B cell (primary cell): ENCODE data around the gene C1orf56. TPM values are rescaled to one million over a fixed set of nuclear protein-coding genes. Genes with fewer than 3 reads are reported as not detected.

ENCODE experiments used
- ATAC-seq: fragments of 200-7000 bp; cut with Tn5 transposase; one replicate; pipeline ENCODE4 v1.10.0; 2021; ENCODE audit warnings: low read depth, mild to moderate bottlenecking, moderate number of reproducible peaks, moderate library complexity
- CTCF ChIA-PET: fragments of 350-600 bp; sonication (Branson Sonifier 250); formaldehyde crosslinking; loops from one replicate; lab custom pipeline; 2021; ENCODE audit warnings: antibody characterized with exemption, inconsistent platforms; lab: Charles Lee
- POLR2A ChIA-PET: fragments of 350-600 bp; sonication (Branson Sonifier 250); formaldehyde crosslinking; loops from one replicate; lab custom pipeline; 2021; ENCODE audit warnings: antibody characterized with exemption; lab: Charles Lee
- DNase-seq: peaks from one replicate; pipeline ENCODE4 v3.0.0; 2013
- H2AFZ ChIP-seq: 2 replicates; pipeline ENCODE4 v1.6.1; 2012; ENCODE audit warnings: mild to moderate bottlenecking, low read depth, low read length; ENCODE audit not compliant: insufficient read depth, poor library complexity, severe bottlenecking
- H3K27ac ChIP-seq, 2 donors: 1 replicate in 1 of 2; 2 replicates in 1 of 2; pipeline ENCODE4 v1.5.1; 2012 to 2013; ENCODE audit warnings: low read length in 2 of 2, mild to moderate bottlenecking in 2 of 2, moderate library complexity in 1 of 2
- H3K27me3 ChIP-seq, 4 experiments: fragments of 200-600 bp in 1 of 4; sonication (generic) in 1 of 4; replicated peaks in 1 of 4; 1 replicate in 2 of 4; 2 replicates in 2 of 4; pipeline versions ENCODE4 v1.6.1 to v1.7.0; 2013 to 2016; ENCODE audit warnings: low read length in 3 of 4, mild to moderate bottlenecking in 2 of 4, mixed read lengths in 1 of 4, moderate library complexity in 1 of 4; ENCODE audit not compliant: insufficient read depth in 4 of 4, control insufficient read depth in 3 of 4; ENCODE audit errors: control extremely low read depth in 1 of 4
- H3K36me3 ChIP-seq, 2 experiments: replicated peaks in 1 of 2; 1 replicate in 1 of 2; 2 replicates in 1 of 2; pipeline versions ENCODE4 v1.6.1 to v1.7.1; 2013; ENCODE audit warnings: low read length in 1 of 2; ENCODE audit not compliant: insufficient read depth in 2 of 2, control insufficient read depth in 1 of 2; ENCODE audit errors: control extremely low read depth in 1 of 2, extremely low read depth in 1 of 2
- H3K4me1 ChIP-seq, 2 donors: fragments of 200-600 bp in 1 of 2; sonication (generic) in 1 of 2; 1 replicate in 1 of 2; 2 replicates in 1 of 2; pipeline versions ENCODE4 v1.5.1 to v1.6.1; 2013 to 2017; ENCODE audit warnings: low read length in 2 of 2; ENCODE audit not compliant: control insufficient read depth in 2 of 2, insufficient read depth in 2 of 2
- H3K4me2 ChIP-seq: replicated peaks from 2 replicates; pipeline ENCODE3; 2012; ENCODE audit warnings: mild to moderate bottlenecking, low read depth, low read length; ENCODE audit not compliant: poor library complexity, severe bottlenecking
- H3K4me3 ChIP-seq, 5 experiments: fragments of 200-600 bp in 1 of 5; sonication (generic) in 1 of 5; 1 replicate in 3 of 5; 2 replicates in 2 of 5; pipeline versions ENCODE4 v1.5.1 to v1.7.0; 2011 to 2016; ENCODE audit warnings: low read length in 4 of 5, mild to moderate bottlenecking in 4 of 5, low read depth in 2 of 5, control low read depth in 1 of 5, moderate library complexity in 1 of 5; ENCODE audit not compliant: insufficient read depth in 1 of 5; ENCODE audit errors: control extremely low read depth in 1 of 5, extremely low read depth in 1 of 5
- H3K79me2 ChIP-seq: fragments of 200-600 bp; sonication (generic); one replicate; pipeline ENCODE4 v1.6.0; 2016; ENCODE audit warnings: low read length; ENCODE audit not compliant: control insufficient read depth, insufficient read depth
- H3K9ac ChIP-seq: fragments of 200-600 bp; sonication (generic); 2 replicates; pipeline ENCODE4 v1.6.1; 2017; ENCODE audit warnings: mild to moderate bottlenecking, low read length, moderate library complexity
- H3K9me3 ChIP-seq, 3 donors: one replicate each; pipeline versions ENCODE4 v1.6.1 to v1.7.1; 2013; ENCODE audit warnings: low read length in 2 of 3; ENCODE audit not compliant: control insufficient read depth in 2 of 3, insufficient read depth in 1 of 3; ENCODE audit errors: control extremely low read depth in 1 of 3
- H4K20me1 ChIP-seq: 2 replicates; pipeline ENCODE4 v1.6.0; 2012; ENCODE audit warnings: mild to moderate bottlenecking, low read length; ENCODE audit not compliant: insufficient read depth, control insufficient read depth, poor library complexity, severe bottlenecking
- H3K27ac Mint-ChIP-seq: one replicate; pipeline ENCODE4 v1.8.0; 2021; ENCODE audit warnings: mixed read lengths
- H3K27me3 Mint-ChIP-seq: one replicate; pipeline ENCODE4 v1.8.0; 2021; ENCODE audit warnings: mixed read lengths
- H3K4me1 Mint-ChIP-seq: one replicate; pipeline ENCODE4 v1.8.0; 2021; ENCODE audit warnings: mixed read lengths
- H3K4me3 Mint-ChIP-seq: one replicate; pipeline ENCODE4 v1.8.0; 2021; ENCODE audit warnings: mixed read lengths
- H3K9me3 Mint-ChIP-seq: one replicate; pipeline ENCODE4 v1.8.0; 2022; ENCODE audit warnings: mixed read lengths; ENCODE audit not compliant: insufficient read depth
- CTCF ChIP-seq: fragments of 200-600 bp; IDR thresholded peaks from one replicate; pipeline ENCODE4 v1.8.0; 2022; ENCODE audit warnings: antibody characterized with exemption, mild to moderate bottlenecking
- EZH2 ChIP-seq: IDR thresholded peaks from 2 replicates; pipeline ENCODE4 v1.6.1; 2012; ENCODE audit warnings: borderline replicate concordance, low read depth, mild to moderate bottlenecking, moderate library complexity, low read length; ENCODE audit not compliant: insufficient read depth, poor library complexity, severe bottlenecking
- WGBS: methylation state at CpG from one replicate; pipeline ENCODE4 v1.1.5; 2013; ENCODE audit warnings: missing lambda C conversion rate; ENCODE audit not compliant: insufficient coverage; 5-methylcytosine and 5-hydroxymethylcytosine counted together
- intact Hi-C: fragments of 100-400 bp; cut with micrococcal nuclease; formaldehyde crosslinking; loops from one replicate; pipeline ENCODE4 v1.10.0; 2022
- polyA plus RNA-seq: library from polyadenylated mRNA; depleted of rRNA; stranded (reverse); fragments of >200 nt; gene quantifications from 2 replicates; pipeline ENCODE4 v1.2.3, GENCODE V29; 2012
- total RNA-seq, 2 donors: library from RNA; stranded (reverse); fragments of 120-200 nt in 1 of 2; gene quantifications; 1 replicate in 1 of 2; 2 replicates in 1 of 2; pipeline versions ENCODE4 v1.2.3 to v1.2.4, GENCODE V29; 2013 to 2022

C1orf56 gene
- total and polyA plus RNA-seq, 2 donors (not counting 1 experiment from before 2014, with no cell fraction given): 2.4 to 4.5 TPM

- Mint-ChIP-seq H3K27ac (peak overlapping the region; percentile 72), H3K4me3 (no peak overlapping the region), H3K27me3 (no peaks in the 10 kb centered on the region), H3K4me1 (peaks cover 6% of the 10 kb centered on the region), H3K9me3 (no peaks in the 10 kb centered on the region)
- peak overlapping the region; percentile 35 for H2AFZ ChIP-seq
- H3K4me1 ChIP-seq: peaks cover 0 to 5% of the 10 kb centered on the region in 2 donors
- CTCF ChIA-PET: interaction anchor here (0.5 to 6.3 kb wide), 35 partner anchors 13 to 228 kb away, joined by 3 to 61 read pairs (median 4); partner anchors contain the start of genes C1orf56, CDC42SE1, GABPB2 and MINDY1
- peaks cover 0 to 32% of the 10 kb centered on the region in 2 experiments for H3K36me3 ChIP-seq
- H3K27me3 ChIP-seq: no peaks in the 10 kb centered on the region
- no peaks in the 10 kb centered on the region for H3K9me3 ChIP-seq
- no peaks in the 10 kb centered on the region for H3K79me2 ChIP-seq
- H3K4me3 ChIP-seq: no peak overlapping the region
- WGBS: 7% methylated on average over 3 of the region's 6 CpGs
- ATAC-seq (peak; percentile 98), DNase-seq (peak; percentile 86)
- TF ChIP-seq EZH2 (no peak), CTCF (peak; percentile 85)
- peak overlapping the region; percentile 17 for H3K4me2 ChIP-seq
- no peaks in the 10 kb centered on the region for H4K20me1 ChIP-seq
- no peak overlapping the region for H3K9ac ChIP-seq
- H3K27ac ChIP-seq: no peak overlapping the region
- POLR2A ChIA-PET: interaction anchor here (0.6 to 1.0 kb wide), 5 partner anchors 24 to 153 kb away, joined by 3 to 12 read pairs (median 3); no protein-coding TSS in a partner anchor
- intact Hi-C loops: loop anchor here (1.0 to 2.0 kb wide), 4 partner anchors 22 to 132 kb away; partner anchors contain the start of genes C1orf56, CDC42SE1, GABPB2 and TNFAIP8L2
Observed at GRCh38 chr1:151024540-151025146, 22.9 kb upstream of the C1orf56 start.

GRCh38 chr1:151026460-151026859 is 21.1 kb upstream of the C1orf56 start:
- intact Hi-C loops: no loop called here
- no peak overlapping the region for H3K4me3 ChIP-seq
- no peak overlapping the region for H3K27ac Mint-ChIP-seq
- DNase-seq: no peak
- no peaks in the 10 kb centered on the region for H3K27me3 ChIP-seq
- H3K4me1 Mint-ChIP-seq: peaks cover 6% of the 10 kb centered on the region
- ChIA-PET CTCF (interaction anchor here (0.7 to 6.3 kb wide), 7 partner anchors 20 to 418 kb away, joined by 3 to 61 read pairs (median 11); partner anchors contain the start of genes CDC42SE1, GABPB2, MINDY1 and MLLT11), POLR2A (no interaction called here)
- H3K9me3 ChIP-seq: no peaks in the 10 kb centered on the region
- no peak overlapping the region for H2AFZ ChIP-seq
- no peak overlapping the region for H3K4me3 Mint-ChIP-seq
- H3K79me2 ChIP-seq: no peaks in the 10 kb centered on the region
- no peak for ATAC-seq
- no peak overlapping the region for H3K4me2 ChIP-seq
- no peaks in the 10 kb centered on the region for H4K20me1 ChIP-seq
- H3K4me1 ChIP-seq: peaks cover 0 to 5% of the 10 kb centered on the region in 2 donors
- no peaks in the 10 kb centered on the region for H3K27me3 Mint-ChIP-seq
- H3K9ac ChIP-seq: no peak overlapping the region
- H3K27ac ChIP-seq: no peak overlapping the region
- no peaks in the 10 kb centered on the region for H3K9me3 Mint-ChIP-seq
- H3K36me3 ChIP-seq: peaks cover 3 to 45% of the 10 kb centered on the region in 2 experiments
- TF ChIP-seq CTCF (no peak), EZH2 (no peak)
